HL-60 (cell line): Measurements from ENCODE around the gene DLG1.

ENCODE experiments used
- DNase-seq, 2 experiments: peaks; one replicate each; pipeline ENCODE4 v3.0.0-alpha.2; 2010 to 2020; ENCODE audit warnings: low read depth in 1 of 2, low spot score in 1 of 2
- H3K27ac ChIP-seq: fragments of 250-450 bp; sonication (Bioruptor Pico); replicated peaks from 2 replicates; pipeline ENCODE4 v1.5.1; 2020; ENCODE audit warnings: mild to moderate bottlenecking, moderate library complexity
- H3K27me3 ChIP-seq: fragments of 250-450 bp; sonication (Bioruptor Pico); 2 replicates; pipeline ENCODE4 v1.5.1; 2021; ENCODE audit warnings: mild to moderate bottlenecking, moderate library complexity; ENCODE audit not compliant: insufficient read depth, poor library complexity, severe bottlenecking
- H3K4me3 ChIP-seq: replicated peaks from 2 replicates; pipeline ENCODE4 v1.5.1; 2011; ENCODE audit warnings: mild to moderate bottlenecking, control low read depth, low read length; ENCODE audit not compliant: insufficient read depth
- GABPA ChIP-seq: IDR thresholded peaks from 2 replicates; pipeline ENCODE4 v1.6.1; 2012; ENCODE audit warnings: low read depth
- POLR2AphosphoS5 ChIP-seq: IDR thresholded peaks from 2 replicates; pipeline ENCODE4 v1.6.1; 2012; ENCODE audit warnings: low read depth
- SPI1 ChIP-seq: IDR thresholded peaks from 2 replicates; pipeline ENCODE4 v1.6.1; 2012; ENCODE audit warnings: low read depth, mild to moderate bottlenecking, borderline replicate concordance
- TF ChIP-seq, protein P1 (sequence below): IDR thresholded peaks from 2 replicates; pipeline ENCODE4 v1.6.1; 2012; ENCODE audit warnings: low read depth; ENCODE audit not compliant: insufficient replicate concordance
- TF ChIP-seq, protein P2 (sequence below): IDR thresholded peaks from one replicate; pipeline ENCODE4 v1.5.1; 2011; ENCODE audit warnings: low read length, control low read depth, inconsistent platforms; ENCODE audit not compliant: insufficient read depth

The DLG1 gene

DNA sequence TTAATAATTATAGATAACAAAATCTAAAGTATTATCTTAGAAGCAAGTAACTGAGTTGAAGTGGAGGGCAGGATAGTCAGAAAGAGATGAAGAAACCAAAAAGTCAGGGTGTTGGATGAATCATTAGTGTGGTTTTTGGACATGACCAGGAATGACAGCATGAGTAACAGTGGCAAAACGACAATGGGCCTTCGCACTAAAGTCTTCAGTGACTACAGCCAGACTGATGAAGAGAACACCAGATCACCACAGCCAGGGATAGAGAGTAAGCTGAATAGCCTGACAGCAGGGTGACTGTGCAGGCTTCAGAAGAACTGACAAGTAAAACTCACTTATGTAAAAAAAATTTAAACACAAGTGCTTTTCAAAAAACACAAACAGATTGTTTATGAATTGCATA lies 172.8 kb downstream of the DLG1 start:
- DNase-seq, result no peak
- Histone ChIP-seq H3K27me3 (no peaks in the 10 kb centered on the region), H3K27ac (no peak overlapping the region), H3K4me3 (no peak overlapping the region)
- TF ChIP-seq GABPA (no peak), POLR2AphosphoS5 (no peak), SPI1 (no peak)
- TF ChIP-seq, protein P1, sequence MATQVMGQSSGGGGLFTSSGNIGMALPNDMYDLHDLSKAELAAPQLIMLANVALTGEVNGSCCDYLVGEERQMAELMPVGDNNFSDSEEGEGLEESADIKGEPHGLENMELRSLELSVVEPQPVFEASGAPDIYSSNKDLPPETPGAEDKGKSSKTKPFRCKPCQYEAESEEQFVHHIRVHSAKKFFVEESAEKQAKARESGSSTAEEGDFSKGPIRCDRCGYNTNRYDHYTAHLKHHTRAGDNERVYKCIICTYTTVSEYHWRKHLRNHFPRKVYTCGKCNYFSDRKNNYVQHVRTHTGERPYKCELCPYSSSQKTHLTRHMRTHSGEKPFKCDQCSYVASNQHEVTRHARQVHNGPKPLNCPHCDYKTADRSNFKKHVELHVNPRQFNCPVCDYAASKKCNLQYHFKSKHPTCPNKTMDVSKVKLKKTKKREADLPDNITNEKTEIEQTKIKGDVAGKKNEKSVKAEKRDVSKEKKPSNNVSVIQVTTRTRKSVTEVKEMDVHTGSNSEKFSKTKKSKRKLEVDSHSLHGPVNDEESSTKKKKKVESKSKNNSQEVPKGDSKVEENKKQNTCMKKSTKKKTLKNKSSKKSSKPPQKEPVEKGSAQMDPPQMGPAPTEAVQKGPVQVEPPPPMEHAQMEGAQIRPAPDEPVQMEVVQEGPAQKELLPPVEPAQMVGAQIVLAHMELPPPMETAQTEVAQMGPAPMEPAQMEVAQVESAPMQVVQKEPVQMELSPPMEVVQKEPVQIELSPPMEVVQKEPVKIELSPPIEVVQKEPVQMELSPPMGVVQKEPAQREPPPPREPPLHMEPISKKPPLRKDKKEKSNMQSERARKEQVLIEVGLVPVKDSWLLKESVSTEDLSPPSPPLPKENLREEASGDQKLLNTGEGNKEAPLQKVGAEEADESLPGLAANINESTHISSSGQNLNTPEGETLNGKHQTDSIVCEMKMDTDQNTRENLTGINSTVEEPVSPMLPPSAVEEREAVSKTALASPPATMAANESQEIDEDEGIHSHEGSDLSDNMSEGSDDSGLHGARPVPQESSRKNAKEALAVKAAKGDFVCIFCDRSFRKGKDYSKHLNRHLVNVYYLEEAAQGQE, result no peak

DNA sequence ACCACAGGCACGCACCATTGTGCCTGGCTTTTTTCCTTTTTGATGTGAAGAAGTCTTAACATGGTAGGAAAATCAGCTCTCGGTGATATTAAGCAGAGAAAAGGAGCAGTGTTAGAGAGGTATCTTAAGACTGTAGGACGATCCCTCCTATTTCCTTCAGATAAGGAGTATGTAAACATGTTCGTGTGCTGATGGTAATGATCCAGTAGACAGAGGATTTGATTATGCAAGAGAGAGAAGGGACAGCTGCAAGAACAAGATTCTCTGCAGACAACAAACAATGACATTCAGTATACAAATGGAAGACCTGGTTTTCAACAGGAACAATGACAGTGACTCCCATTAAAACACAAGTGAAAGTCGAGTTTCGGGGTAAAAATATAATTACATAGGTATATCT lies 173.7 kb downstream of the DLG1 start:
- TF ChIP-seq, protein P1, result no peak
- TF ChIP-seq, protein P2, sequence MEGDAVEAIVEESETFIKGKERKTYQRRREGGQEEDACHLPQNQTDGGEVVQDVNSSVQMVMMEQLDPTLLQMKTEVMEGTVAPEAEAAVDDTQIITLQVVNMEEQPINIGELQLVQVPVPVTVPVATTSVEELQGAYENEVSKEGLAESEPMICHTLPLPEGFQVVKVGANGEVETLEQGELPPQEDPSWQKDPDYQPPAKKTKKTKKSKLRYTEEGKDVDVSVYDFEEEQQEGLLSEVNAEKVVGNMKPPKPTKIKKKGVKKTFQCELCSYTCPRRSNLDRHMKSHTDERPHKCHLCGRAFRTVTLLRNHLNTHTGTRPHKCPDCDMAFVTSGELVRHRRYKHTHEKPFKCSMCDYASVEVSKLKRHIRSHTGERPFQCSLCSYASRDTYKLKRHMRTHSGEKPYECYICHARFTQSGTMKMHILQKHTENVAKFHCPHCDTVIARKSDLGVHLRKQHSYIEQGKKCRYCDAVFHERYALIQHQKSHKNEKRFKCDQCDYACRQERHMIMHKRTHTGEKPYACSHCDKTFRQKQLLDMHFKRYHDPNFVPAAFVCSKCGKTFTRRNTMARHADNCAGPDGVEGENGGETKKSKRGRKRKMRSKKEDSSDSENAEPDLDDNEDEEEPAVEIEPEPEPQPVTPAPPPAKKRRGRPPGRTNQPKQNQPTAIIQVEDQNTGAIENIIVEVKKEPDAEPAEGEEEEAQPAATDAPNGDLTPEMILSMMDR, result no peak
- no peak for TF ChIP-seq SPI1
- no peak for TF ChIP-seq GABPA
- TF ChIP-seq POLR2AphosphoS5, result no peak
- Histone ChIP-seq H3K4me3 (no peak overlapping the region), H3K27me3 (no peaks in the 10 kb centered on the region), H3K27ac (no peak overlapping the region)
- DNase-seq, result no peak

DNA sequence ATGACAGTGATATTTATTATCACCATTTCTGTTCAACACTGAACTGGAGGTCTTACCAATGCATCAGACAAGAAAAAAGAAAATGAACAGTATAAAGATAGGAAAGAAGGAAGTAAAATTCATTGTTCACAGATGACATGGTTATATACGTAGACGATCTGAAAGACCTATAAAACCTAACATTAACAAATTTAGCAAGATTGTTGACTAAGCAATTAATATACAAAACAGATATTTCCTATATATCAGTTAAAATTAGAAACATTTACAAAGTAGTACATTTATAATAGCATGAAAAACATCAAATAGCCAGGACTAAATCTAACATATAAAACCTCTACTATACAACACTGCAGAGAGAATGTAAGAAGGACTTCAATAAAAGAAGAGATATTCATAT lies 176.0 kb downstream of the DLG1 start:
- H3K27ac ChIP-seq, result no peak overlapping the region
- H3K27me3 ChIP-seq, result no peaks in the 10 kb centered on the region
- no peak for TF ChIP-seq GABPA
- TF ChIP-seq POLR2AphosphoS5, result no peak
- TF ChIP-seq, protein P1, result no peak
- no peak for TF ChIP-seq SPI1
- TF ChIP-seq, protein P2, result no peak
- H3K4me3 ChIP-seq, result no peak overlapping the region
- DNase-seq, result no peak

DNA sequence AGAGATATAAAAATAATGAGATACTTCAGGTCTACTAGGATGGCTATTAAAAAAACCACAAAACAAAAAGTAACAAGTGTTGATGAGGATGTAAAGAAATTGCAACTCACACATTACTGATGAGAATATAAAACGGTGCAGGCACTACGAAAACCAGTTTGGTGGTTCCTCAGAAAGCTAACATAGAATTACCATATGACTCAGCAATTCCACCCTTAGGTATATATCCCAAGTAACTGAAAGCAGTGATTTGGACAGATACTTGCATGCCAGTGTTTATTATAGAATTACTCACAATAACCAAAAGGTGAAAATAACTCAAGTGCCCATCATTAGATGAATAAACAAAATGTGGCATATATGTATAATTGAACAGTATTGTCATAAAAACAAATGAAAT lies 181.3 kb downstream of the DLG1 start:
- Histone ChIP-seq H3K27me3 (no peaks in the 10 kb centered on the region), H3K27ac (no peak overlapping the region), H3K4me3 (no peak overlapping the region)
- no peak for DNase-seq
- TF ChIP-seq, protein P2, result no peak
- TF ChIP-seq SPI1, result no peak
- TF ChIP-seq, protein P1, result no peak
- TF ChIP-seq POLR2AphosphoS5, result no peak
